Raji (cell line): Measurements from ENCODE around the gene VTI1A.

Source experiments
- POLR2A ChIP-seq: IDR thresholded peaks from 2 replicates; pipeline ENCODE4 v1.6.1; 2011; ENCODE audit warnings: low read depth, low read length, control low read depth; ENCODE audit not compliant: insufficient read depth

The VTI1A gene

DNA sequence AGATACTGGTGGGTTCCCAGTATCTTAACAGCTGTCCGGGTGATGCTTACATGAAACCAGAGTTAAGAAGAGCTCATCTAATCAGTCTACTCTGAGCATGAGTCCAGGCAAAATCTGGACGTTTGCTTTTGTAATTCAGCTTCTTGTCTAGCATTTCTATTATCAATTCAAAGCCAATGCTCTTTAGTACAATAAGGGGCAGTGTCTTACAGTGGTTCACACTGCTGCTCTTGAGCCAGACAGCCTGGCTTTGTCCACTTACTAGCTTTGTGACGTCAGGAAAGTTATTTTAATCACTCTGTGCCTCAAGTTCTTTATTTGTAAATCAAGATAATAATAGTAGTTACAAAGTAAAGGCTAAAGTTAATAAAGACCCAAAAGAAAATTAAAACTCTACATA, 275.7 kb downstream of the VTI1A start:
- TF ChIP-seq POLR2A: no peak

GRCh38 chr10:112723876-112724275, 276.9 kb downstream of the VTI1A start:
- TF ChIP-seq POLR2A: no peak

DNA sequence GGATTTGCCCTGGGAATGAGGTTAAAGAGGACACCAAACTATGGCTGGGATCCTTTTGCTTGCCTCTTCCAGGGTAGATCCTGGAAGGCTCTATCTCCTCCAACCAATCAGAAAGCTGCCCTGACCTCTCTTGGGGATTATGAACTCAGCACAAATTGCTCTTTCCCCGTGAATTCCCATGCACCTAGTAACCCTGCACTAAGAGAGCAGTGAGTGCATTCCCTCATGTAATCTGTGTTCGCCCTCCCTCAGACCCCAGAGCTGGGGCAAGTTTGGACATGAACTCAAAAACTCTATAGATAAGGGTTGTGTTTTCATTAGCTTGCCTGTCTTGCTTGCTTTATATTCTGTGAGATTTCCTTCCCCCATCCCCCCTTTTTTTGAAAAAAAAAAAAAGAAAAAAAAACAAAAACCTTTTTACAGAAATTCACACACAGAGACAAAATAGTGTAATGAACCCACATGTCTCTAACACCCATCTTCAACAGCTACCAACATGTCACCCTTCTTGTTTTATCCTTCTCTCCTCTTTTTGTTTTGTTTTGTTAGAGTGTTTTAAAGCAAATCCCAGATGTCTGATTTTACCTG, 277.5 kb downstream of the VTI1A start:
- no peak for TF ChIP-seq POLR2A

- TF ChIP-seq POLR2A: no peak
Observed at GRCh38 chr10:112728118-112728883, 281.3 kb downstream of the VTI1A start.

DNA sequence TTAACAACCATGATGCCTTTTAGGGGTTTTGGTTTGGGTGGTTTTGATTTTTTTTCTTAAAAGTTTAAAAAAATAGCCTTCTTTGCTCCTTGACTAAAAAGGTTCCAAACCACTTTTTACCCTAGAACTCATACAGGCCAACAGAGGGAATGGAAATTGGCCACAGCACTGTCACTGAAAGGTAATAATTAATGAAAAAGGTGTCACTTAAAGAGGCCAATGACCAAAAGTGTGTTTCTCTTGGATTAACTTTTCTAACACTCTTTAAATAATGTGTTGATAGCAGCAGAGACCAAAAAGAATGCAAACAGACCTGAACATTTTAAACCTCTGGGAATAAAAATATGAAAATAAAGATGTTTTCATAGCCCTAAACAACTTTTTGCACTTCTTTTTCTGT, 282.0 kb downstream of the VTI1A start:
- no peak for TF ChIP-seq POLR2A

DNA sequence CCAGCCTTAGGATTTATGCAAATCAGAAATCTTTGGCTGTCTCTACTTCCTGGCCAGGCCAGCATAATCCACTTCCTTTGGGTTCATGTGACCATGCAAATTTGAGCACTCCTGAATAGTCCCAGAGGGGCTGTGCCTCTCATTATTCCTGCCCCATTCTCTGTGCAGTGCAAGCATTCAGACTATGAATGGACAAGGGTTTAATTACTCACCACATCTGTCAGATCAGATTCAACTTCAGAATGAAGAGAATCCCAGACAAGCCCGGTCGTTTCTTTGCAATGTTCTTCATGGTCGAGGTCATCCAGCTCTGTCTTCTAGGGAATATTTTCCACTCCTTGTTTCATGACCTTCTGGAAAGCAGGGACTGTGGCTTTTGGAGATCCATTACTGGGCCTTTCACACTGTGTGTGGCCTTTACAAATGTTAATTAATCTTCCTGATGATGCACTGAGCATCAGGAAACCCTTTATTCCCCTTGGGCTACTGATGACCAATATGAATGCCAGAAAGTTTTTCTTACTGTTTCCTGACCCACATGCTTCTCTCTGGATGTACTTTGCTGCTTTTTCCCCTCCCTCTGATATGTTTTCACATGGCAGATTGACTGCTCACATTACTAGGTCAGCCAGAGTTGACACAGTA, 285.4 kb downstream of the VTI1A start:
- no peak for TF ChIP-seq POLR2A

DNA sequence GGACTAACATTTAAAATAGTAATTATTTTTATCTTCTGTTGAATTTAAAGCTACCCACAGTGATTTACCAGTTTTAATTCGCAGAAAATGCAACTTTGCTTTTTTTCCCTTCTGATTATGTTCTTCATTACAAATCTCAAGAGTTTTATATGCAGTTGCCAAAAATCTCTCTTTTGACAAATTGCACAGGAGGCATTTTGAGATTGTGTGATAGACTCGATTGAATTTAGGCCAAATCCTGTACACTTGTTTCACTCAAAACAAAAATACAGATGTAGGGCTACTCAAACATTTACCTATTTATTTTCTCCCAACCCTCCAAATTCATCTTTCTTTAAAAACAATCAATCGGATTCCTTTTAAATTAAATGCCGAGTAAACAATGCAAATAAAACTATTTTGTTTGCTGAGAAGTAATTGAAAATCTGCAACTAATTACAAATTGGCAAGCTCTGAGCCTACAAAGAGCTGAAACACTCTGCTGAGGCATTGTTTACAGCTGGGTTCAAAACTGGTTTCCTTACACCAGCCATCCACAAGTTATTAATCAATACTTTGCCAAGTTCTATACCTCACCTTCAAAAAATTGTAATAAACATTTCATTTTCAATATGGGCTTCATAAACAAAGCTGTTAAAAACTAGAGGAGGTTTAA, 288.2 kb downstream of the VTI1A start:
- TF ChIP-seq POLR2A: no peak

DNA sequence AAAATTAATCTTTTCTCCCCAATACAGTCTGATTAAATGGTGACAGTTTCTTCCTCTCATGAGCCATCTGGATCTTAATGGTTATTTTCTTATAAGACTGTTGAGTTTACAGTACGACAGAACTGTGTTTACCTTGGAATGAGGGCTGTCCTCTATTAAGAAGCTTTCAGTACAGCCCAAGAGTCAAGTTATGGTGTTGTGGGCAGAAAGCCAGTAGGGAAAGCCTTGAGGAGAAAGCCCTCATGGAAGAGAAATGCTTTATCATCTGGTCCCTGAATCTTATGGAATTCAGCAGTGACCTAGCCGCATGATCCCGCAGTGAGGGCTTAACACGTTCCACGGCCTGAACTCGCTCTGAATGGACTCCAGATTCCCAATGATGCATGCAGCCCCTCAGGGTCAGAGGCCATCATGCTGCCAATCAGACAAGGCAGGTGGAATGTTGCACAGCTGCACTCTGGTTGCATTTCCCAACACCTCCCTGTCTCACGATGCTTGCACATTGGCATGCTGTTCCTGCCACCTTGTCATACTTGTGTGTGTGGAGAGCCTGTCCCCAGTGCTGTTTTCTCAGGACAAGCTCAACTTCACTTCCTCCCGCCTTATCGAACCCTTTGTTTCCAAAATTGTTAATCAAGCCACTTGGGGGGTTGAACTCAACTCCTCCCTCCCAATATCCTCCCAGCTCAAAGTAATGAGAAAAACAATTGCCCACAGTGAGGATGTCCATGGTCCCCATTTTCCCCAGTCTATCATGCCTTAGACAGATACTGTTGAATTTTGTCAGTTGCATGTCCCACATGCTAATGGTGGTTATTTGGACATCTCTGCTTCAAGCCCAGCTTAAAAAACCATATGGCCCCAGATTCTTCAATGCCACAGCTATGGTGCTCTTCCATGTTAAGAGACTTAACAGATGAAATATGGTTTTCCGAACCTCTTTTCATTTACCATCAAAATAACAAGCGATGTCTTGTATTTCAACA, 291.9 kb downstream of the VTI1A start:
- no peak for TF ChIP-seq POLR2A

DNA sequence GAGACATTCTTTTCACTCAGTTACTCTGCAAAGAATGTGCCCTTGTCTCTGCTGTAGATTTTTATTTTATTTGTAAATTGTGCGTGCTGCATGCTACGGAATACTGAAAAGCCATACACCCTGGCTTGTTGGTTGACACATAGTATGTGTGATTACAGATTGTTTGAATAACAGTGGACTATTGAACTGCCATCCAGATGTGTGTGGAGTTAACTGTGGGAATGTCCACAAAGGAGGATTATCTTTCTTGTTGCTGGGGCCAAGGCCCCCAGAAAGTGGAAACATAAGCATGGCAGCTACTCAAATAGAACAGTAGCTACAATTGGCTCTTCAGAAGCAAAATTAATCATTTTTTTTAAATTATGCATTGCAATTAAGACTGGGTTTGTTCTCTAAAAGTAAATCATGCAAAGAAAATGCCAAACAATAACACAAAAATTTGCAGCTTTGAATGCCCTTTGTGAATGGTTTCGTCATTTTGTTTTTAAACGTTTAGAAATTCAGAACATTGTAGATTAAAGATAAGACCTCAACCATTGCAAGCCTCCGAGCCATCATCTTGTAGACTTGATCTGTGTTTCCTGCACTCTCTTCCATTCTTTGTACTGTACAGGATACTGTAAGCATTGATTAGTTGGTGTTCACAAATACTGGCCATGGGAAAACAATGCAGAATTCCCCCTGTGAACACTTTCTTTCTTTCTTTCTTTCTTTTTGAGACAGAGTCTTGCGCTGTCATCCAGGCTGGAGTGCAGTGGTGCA, 292.8 kb downstream of the VTI1A start:
- no peak for TF ChIP-seq POLR2A

- TF ChIP-seq POLR2A: no peak
Observed at GRCh38 chr10:112741830-112742402, 294.9 kb downstream of the VTI1A start.

DNA sequence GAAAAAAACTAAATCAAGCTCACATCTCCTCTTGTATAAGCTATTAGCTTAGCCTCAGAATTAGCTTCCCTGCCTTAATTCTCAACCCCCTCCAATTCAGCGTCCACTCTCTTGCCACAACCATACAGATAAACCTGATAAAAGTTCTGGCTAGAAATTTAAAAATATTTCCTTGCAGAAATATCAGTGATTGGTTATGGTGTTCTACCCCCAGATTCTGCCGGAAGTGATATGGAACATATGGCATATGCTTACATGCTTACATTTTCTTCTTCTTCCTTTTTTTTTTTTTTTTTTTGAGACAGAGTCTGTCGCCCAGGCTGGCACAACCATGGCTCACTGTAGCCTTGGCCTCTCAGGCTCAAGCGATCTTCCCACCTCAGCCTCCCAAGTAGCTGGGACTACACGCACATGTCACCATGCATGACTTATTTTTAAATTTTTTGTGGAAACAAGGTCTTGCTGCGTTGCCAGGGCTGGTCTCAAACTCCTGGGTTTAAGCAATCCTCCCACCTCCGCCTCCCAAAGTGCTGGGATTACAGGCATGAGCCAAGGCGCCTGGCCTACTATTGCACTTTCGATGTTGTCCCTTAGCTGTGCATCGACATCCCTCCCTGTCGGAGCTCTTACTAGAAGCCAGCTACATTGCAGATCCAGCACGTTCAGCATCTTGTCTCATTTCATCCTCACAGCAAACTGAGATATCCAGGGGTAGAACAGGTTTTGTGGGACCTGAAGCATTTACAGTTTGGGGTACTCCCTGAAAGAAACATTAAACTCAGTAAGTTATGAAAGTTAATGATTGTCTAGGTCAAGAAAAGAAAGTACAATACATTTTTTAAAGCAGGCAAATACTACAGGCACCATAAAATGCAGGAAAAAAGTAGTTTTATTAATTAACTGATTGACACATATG, 297.4 kb downstream of the VTI1A start:
- no peak for TF ChIP-seq POLR2A

DNA sequence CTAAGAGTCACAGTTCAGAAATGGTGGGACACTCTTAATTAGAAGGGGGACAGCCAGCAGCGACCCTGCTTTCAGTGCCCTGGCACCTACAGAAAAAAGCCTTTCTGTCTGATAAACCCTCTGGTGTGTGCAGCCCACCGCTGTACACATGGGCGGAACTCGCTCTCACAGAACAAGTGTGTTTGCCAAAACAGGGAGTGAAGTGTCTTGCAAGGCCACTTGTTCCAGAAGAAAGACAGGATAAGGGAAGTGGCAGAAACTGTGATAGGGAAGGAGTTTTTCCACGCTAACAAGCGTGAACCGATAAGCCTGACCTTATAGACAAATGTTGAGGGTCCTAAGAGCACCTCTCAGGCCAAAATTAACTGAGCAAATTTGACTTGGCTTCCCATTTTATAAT, 299.3 kb downstream of the VTI1A start:
- TF ChIP-seq POLR2A: no peak
